A549 (cell line): ENCODE results near the gene KLHL9. TPM values are rescaled to one million over a fixed set of nuclear protein-coding genes. Genes with fewer than 3 reads are reported as not detected.

Source experiments
- ATAC-seq, 2 experiments: fragments of 200-7000 bp in 1 of 2; fragments of >200 bp in 1 of 2; cut with Nextera tagmentation in 1 of 2; cut with Tn5 transposase in 1 of 2; 3 replicates each; pipeline versions ENCODE4 v1.8.0 to v1.9.1; 2018 to 2020; ENCODE audit warnings: mild to moderate bottlenecking in 1 of 2, moderate library complexity in 1 of 2
- CTCF ChIA-PET: fragments of 300-600 bp; sonication (Branson Sonifier 250); formaldehyde crosslinking; extraction: SDS; loops from one replicate; lab custom pipeline; 2021; ENCODE audit warnings: antibody characterized with exemption, inconsistent platforms; lab: Yijun Ruan, JAX
- POLR2A ChIA-PET: fragments of 350-600 bp; formaldehyde crosslinking; extraction: SDS; loops from one replicate; lab custom pipeline; 2021; ENCODE audit warnings: antibody characterized with exemption, inconsistent platforms; lab: Yijun Ruan, JAX
- DNase-seq, 2 experiments: peaks; one replicate each; pipeline versions ENCODE4 v3.0.0 to v3.0.0-alpha.2; 2011 to 2016; ENCODE audit warnings: low read depth in 1 of 2, low spot score in 1 of 2
- FAIRE-seq: peaks from 2 replicates; lab custom pipeline; 2011; peaks lifted over from hg19 to GRCh38; lab: Jason Lieb, UNC
- H3K27ac ChIP-seq, 2 experiments: fragments of >200 bp; sonication (Bioruptor Twin); formaldehyde crosslinking; 3 replicates each; pipeline ENCODE4 v1.5.1; 2016 to 2017
- H3K4me1 ChIP-seq: fragments of >200 bp; sonication (Bioruptor Twin); formaldehyde crosslinking; 3 replicates; pipeline ENCODE4 v1.6.1; 2016
- H3K4me2 ChIP-seq: fragments of >200 bp; sonication (Bioruptor Twin); formaldehyde crosslinking; 3 replicates; pipeline ENCODE4 v1.6.1; 2016
- H3K4me3 ChIP-seq: fragments of >200 bp; sonication (Bioruptor Twin); formaldehyde crosslinking; 3 replicates; pipeline ENCODE4 v1.5.1; 2016
- H3K9me3 ChIP-seq: fragments of >200 bp; sonication (Bioruptor Twin); formaldehyde crosslinking; 3 replicates; pipeline ENCODE4 v1.6.1; 2016
- BCL3 ChIP-seq: fragments of >200 bp; sonication (Bioruptor Twin); formaldehyde crosslinking; IDR thresholded peaks from 3 replicates; pipeline ENCODE4 v1.6.1; 2016
- BHLHE40 ChIP-seq: IDR thresholded peaks from 2 replicates; pipeline ENCODE4 v1.6.1; 2012; ENCODE audit warnings: low read depth, low read length, inconsistent platforms
- CHD4 ChIP-seq: fragments of 200-600 bp; sonication (generic); IDR thresholded peaks from 2 replicates; pipeline ENCODE4 v1.6.1; 2016; ENCODE audit warnings: antibody characterized with exemption, mild to moderate bottlenecking, borderline replicate concordance
- FOSB ChIP-seq: fragments of 250-450 bp; sonication (Bioruptor Pico); IDR thresholded peaks from 2 replicates; pipeline ENCODE4 v1.5.0; 2020; ENCODE audit warnings: mild to moderate bottlenecking, moderate library complexity
- FOSL2 ChIP-seq, 2 experiments: fragments of 450-650 bp in 1 of 2; fragments of >200 bp in 1 of 2; sonication (Bioruptor Twin) in 1 of 2; formaldehyde crosslinking; IDR thresholded peaks; 2 replicates each; pipeline versions ENCODE4 v1.5.0 to v1.6.1; 2016 to 2020; ENCODE audit warnings: mild to moderate bottlenecking in 1 of 2, moderate library complexity in 1 of 2
- HDAC2 ChIP-seq: fragments of 200-600 bp; sonication (generic); IDR thresholded peaks from 2 replicates; pipeline ENCODE4 v1.6.1; 2016
- KDM5A ChIP-seq: fragments of 200-600 bp; sonication (generic); IDR thresholded peaks from 2 replicates; pipeline ENCODE4 v1.6.1; 2016; ENCODE audit warnings: antibody characterized with exemption, mild to moderate bottlenecking
- NFE2L2 ChIP-seq: fragments of 150-350 bp; conservative IDR thresholded peaks from 2 replicates; pipeline ENCODE4 v1.6.1; 2014; ENCODE audit warnings: low read length
- NPAS2 ChIP-seq: fragments of 250-450 bp; sonication (Bioruptor Pico); IDR thresholded peaks from 2 replicates; pipeline ENCODE4 v1.8.0; 2022; ENCODE audit warnings: mild to moderate bottlenecking, moderate library complexity, borderline replicate concordance
- PBX3 ChIP-seq: IDR thresholded peaks from 2 replicates; pipeline ENCODE4 v1.6.1; 2012
- RNF2 ChIP-seq: fragments of 200-600 bp; sonication (generic); IDR thresholded peaks from 2 replicates; pipeline ENCODE4 v1.6.1; 2016; ENCODE audit warnings: low read depth, mild to moderate bottlenecking, antibody characterized with exemption, moderate library complexity, borderline replicate concordance
- SREBF2 ChIP-seq: fragments of 450-650 bp; IDR thresholded peaks from 2 replicates; pipeline ENCODE4 v1.6.1; 2014; ENCODE audit warnings: mild to moderate bottlenecking, moderate library complexity
- ZC3H11A ChIP-seq: fragments of 450-650 bp; IDR thresholded peaks from 2 replicates; pipeline ENCODE4 v1.6.1; 2014; ENCODE audit warnings: antibody characterized with exemption, mild to moderate bottlenecking
- ZNF302 ChIP-seq: fragments of 250-450 bp; sonication (Bioruptor Pico); IDR thresholded peaks from 2 replicates; pipeline ENCODE4 v1.9.0; 2021; ENCODE audit warnings: inconsistent platforms, mild to moderate bottlenecking, moderate library complexity
- ZSCAN20 ChIP-seq: fragments of 250-450 bp; sonication (Bioruptor Pico); IDR thresholded peaks from 2 replicates; pipeline ENCODE4 v1.8.0; 2022; ENCODE audit warnings: mild to moderate bottlenecking, moderate library complexity
- WGBS: methylation state at CpG from one replicate; pipeline ENCODE4 v1.1.6; 2017; ENCODE audit errors: missing lambda C conversion rate; 5-methylcytosine and 5-hydroxymethylcytosine counted together
- polyA plus RNA-seq, 4 experiments: library from polyadenylated mRNA; depleted of rRNA in 3 of 4; stranded (reverse); fragments of >200 nt; fragmentation: RNase III in 1 of 4; extraction: RNeasy Plus Mini Kit Qiagen cat#74134 plus additional on column Dnase treatment in 1 of 4; gene quantifications; 2 replicates in 3 of 4; 3 replicates in 1 of 4; pipeline ENCODE4 v1.2.3, GENCODE V29; 2011 to 2017

KLHL9 gene
- polyA plus RNA-seq, 2 of the 4 experiments (the other 2 are of a cell fraction) = 18.6 to 27.4 TPM

- ChIA-PET POLR2A (interaction anchor here (1.1 kb wide), 1 partner anchor 11 kb away, joined by 5 read pairs; the partner anchor contains the start of gene KLHL9), CTCF (interaction anchor here (0.9 to 1.8 kb wide), 7 partner anchors 11 to 1146 kb away, joined by 3 to 14 read pairs (median 6); partner anchors contain the start of gene KLHL9)
- Histone ChIP-seq H3K9me3 (no peaks in the 10 kb centered on the region), H3K27ac (no peak overlapping the region), H3K4me1 (peaks cover 6% of the 10 kb centered on the region; the same call in 1 of the 3 replicates), H3K4me2 (no peak overlapping the region), H3K4me3 (no peak overlapping the region)
- ATAC-seq (no peak), FAIRE-seq (peak; percentile 56), DNase-seq (no peak)
- TF ChIP-seq BCL3 (no peak), NPAS2 (CRISPR knock-in tag) (no peak), HDAC2 (no peak)
- 96% methylated on average over 4 of the region's 4 CpGs for WGBS
Observed at GRCh38 chr9:21324047-21324446, 11.2 kb downstream of the KLHL9 start.

GRCh38 chr9:21322911-21323461, 12.2 kb downstream of the KLHL9 start:
- POLR2A ChIA-PET = no interaction called here
- H3K4me2 ChIP-seq = no peak overlapping the region
- no peak for DNase-seq
- peaks cover 6% of the 10 kb centered on the region; the same call in 1 of the 3 replicates for H3K4me1 ChIP-seq
- no peak overlapping the region for H3K4me3 ChIP-seq
- no peak for ATAC-seq
- FAIRE-seq = no peak
- TF ChIP-seq BHLHE40 = no peak
- no peak for TF ChIP-seq FOSL2 (IDR thresholded peaks at IDR 0.05)
- TF ChIP-seq FOSL2 (CRISPR knock-in tag; IDR thresholded peaks at IDR 0.05) = 0 out of 2 replicates have a peak, but pooled peaks have one; percentile 4
- TF ChIP-seq, all 56 proteins: peak for 1
- Histone ChIP-seq H3K9me3 (no peaks in the 10 kb centered on the region), H3K27ac (no peak overlapping the region)
- CTCF ChIA-PET = interaction anchor here (1.3 to 2.3 kb wide), 7 partner anchors 12 to 466 kb away, joined by 5 to 14 read pairs (median 7); partner anchors contain the start of gene KLHL9
- WGBS = 92% methylated on average over 5 of the region's 5 CpGs

GRCh38 chr9:21320465-21320864, 14.7 kb downstream of the KLHL9 start:
- WGBS = 86% methylated on average over 2 of the region's 2 CpGs
- ChIA-PET CTCF (interaction anchor here (1.0 to 5.9 kb wide), 6 partner anchors 9 to 470 kb away, joined by 3 to 38 read pairs (median 6); no protein-coding TSS in a partner anchor), POLR2A (no interaction called here)
- peak; percentile 81 for FAIRE-seq
- Histone ChIP-seq H3K4me3 (no peak overlapping the region), H3K27ac (no peak overlapping the region), H3K4me1 (no peaks in the 10 kb centered on the region), H3K4me2 (no peak overlapping the region), H3K9me3 (no peaks in the 10 kb centered on the region)
- ATAC-seq = no peak
- DNase-seq = no peak
- TF ChIP-seq ZNF302 (CRISPR knock-in tag) (no peak), PBX3 (no peak), SREBF2 (no peak), ZSCAN20 (CRISPR knock-in tag) (no peak), FOSB (CRISPR knock-in tag) (no peak), ZC3H11A (no peak), NFE2L2 (no peak), CHD4 (no peak), KDM5A (no peak), RNF2 (no peak)
